ENCODE measurements around the gene MYBBP1A.

Gene MYBBP1A

GRCh38 chr17:4556996-4557395 is 1.8 kb upstream of the MYBBP1A start:
- H3K4me1 ChIP-seq (ENCODE audit: low read length) = peaks cover 26% of the 10 kb centered on the region
- H2AFZ ChIP-seq (ENCODE audit: low read length) = 0 out of 2 replicates have a peak overlapping the region, but pooled peaks have one; percentile 44
- no peak overlapping the region for H3K9ac ChIP-seq (ENCODE audit: low read length)
- peaks cover 8% of the 10 kb centered on the region for H3F3A ChIP-seq (ENCODE audit: insufficient read depth, low read length)
- H3K79me2 ChIP-seq (ENCODE audit: low read length) = peaks cover 36% of the 10 kb centered on the region
- peaks cover 6% of the 10 kb centered on the region; the same call in 1 of the 2 replicates for H3K36me3 ChIP-seq (replicated peaks; ENCODE audit: insufficient read depth, low read length)
- H3K4me2 ChIP-seq (ENCODE audit: low read depth, low read length) = no peak overlapping the region
- H3K27me3 ChIP-seq (replicated peaks; ENCODE audit: insufficient read depth, low read length) = no peaks in the 10 kb centered on the region
- H3K9me3 ChIP-seq (replicated peaks; ENCODE audit: insufficient read depth, low read length) = no peaks in the 10 kb centered on the region
- H3K9me2 ChIP-seq (replicated peaks; ENCODE audit: insufficient read depth, low read length) = no peaks in the 10 kb centered on the region
- no peaks in the 10 kb centered on the region for H4K20me1 ChIP-seq (ENCODE audit: insufficient read depth, low read length)
- no peak for DNase-seq
- TF ChIP-seq CTCF (IDR thresholded peaks at IDR 0.05; ENCODE audit: low read length) = no peak
- TF ChIP-seq EZH2phosphoT487 (IDR thresholded peaks at IDR 0.05; ENCODE audit: low read length) = no peak
- no peak for TF ChIP-seq EZH2 (optimal IDR thresholded peaks at IDR 0.05; ENCODE audit: low read depth, low read length)
- no peak overlapping the region for H3K27ac ChIP-seq (ENCODE audit: low read length)
- no peak overlapping the region for H3K4me3 ChIP-seq (ENCODE audit: low read length)

- H3K27me3 ChIP-seq (replicated peaks; ENCODE audit: insufficient read depth, low read length) = no peaks in the 10 kb centered on the region
- peak overlapping the region; percentile 45; the same call in 1 of the 2 replicates for H3K27ac ChIP-seq (ENCODE audit: low read length)
These were observed 932 bp upstream of the MYBBP1A start for GRCh38 chr17:4555873-4556759.

GRCh38 chr17:4554441-4554996 is 665 bp downstream of the MYBBP1A start:
- Histone ChIP-seq H3K9me3 (replicated peaks; ENCODE audit: insufficient read depth, low read length) (no peaks in the 10 kb centered on the region), H3K9me2 (replicated peaks; ENCODE audit: insufficient read depth, low read length) (no peaks in the 10 kb centered on the region), H3K27ac (ENCODE audit: low read length) (peak overlapping the region; percentile 25; the same call in 1 of the 2 replicates), H3K9ac (ENCODE audit: low read length) (peak overlapping the region; percentile 85), H3K4me2 (ENCODE audit: low read depth, low read length) (peak overlapping the region; percentile 99), H3K4me1 (ENCODE audit: low read length) (peaks cover 17% of the 10 kb centered on the region), H2AFZ (ENCODE audit: low read length) (peak overlapping the region; percentile 75), H4K20me1 (ENCODE audit: insufficient read depth, low read length) (no peaks in the 10 kb centered on the region), H3F3A (ENCODE audit: insufficient read depth, low read length) (peaks cover 4% of the 10 kb centered on the region; the same call in 1 of the 2 replicates), H3K27me3 (replicated peaks; ENCODE audit: insufficient read depth, low read length) (no peaks in the 10 kb centered on the region), H3K79me2 (ENCODE audit: low read length) (peaks cover 47% of the 10 kb centered on the region), H3K36me3 (replicated peaks; ENCODE audit: insufficient read depth, low read length) (peaks cover 6% of the 10 kb centered on the region; the same call in 1 of the 2 replicates), H3K4me3 (ENCODE audit: low read length) (peak overlapping the region; percentile 93)
- TF ChIP-seq EZH2phosphoT487 (IDR thresholded peaks at IDR 0.05; ENCODE audit: low read length) = no peak
- DNase-seq = no peak

More at GRCh38 chr17:4555873-4556759, 932 bp upstream of the MYBBP1A start:
- Histone ChIP-seq H3K4me3 (ENCODE audit: low read length) (peak overlapping the region; percentile 93), H3K4me2 (ENCODE audit: low read depth, low read length) (peak overlapping the region; percentile 99), H3K36me3 (replicated peaks; ENCODE audit: insufficient read depth, low read length) (peaks cover 6% of the 10 kb centered on the region; the same call in 1 of the 2 replicates), H3K9me3 (replicated peaks; ENCODE audit: insufficient read depth, low read length) (no peaks in the 10 kb centered on the region), H3K9ac (ENCODE audit: low read length) (peak overlapping the region; percentile 85; the same call in 1 of the 2 replicates), H3K9me2 (replicated peaks; ENCODE audit: insufficient read depth, low read length) (no peaks in the 10 kb centered on the region), H3K4me1 (ENCODE audit: low read length) (peaks cover 18% of the 10 kb centered on the region), H2AFZ (ENCODE audit: low read length) (peak overlapping the region; percentile 97), H4K20me1 (ENCODE audit: insufficient read depth, low read length) (no peaks in the 10 kb centered on the region), H3K79me2 (ENCODE audit: low read length) (peaks cover 37% of the 10 kb centered on the region), H3F3A (ENCODE audit: insufficient read depth, low read length) (peaks cover 4% of the 10 kb centered on the region; the same call in 1 of the 2 replicates)
- TF ChIP-seq EZH2 (optimal IDR thresholded peaks at IDR 0.05; ENCODE audit: low read depth, low read length) (no peak), EZH2phosphoT487 (IDR thresholded peaks at IDR 0.05; ENCODE audit: low read length) (no peak), CTCF (IDR thresholded peaks at IDR 0.05; ENCODE audit: low read length) (no peak)
- DNase-seq = no peak

Measured in MM.1S (cell line).